Measurements from ENCODE around the gene PLIN1.

PLIN1 gene

DNA sequence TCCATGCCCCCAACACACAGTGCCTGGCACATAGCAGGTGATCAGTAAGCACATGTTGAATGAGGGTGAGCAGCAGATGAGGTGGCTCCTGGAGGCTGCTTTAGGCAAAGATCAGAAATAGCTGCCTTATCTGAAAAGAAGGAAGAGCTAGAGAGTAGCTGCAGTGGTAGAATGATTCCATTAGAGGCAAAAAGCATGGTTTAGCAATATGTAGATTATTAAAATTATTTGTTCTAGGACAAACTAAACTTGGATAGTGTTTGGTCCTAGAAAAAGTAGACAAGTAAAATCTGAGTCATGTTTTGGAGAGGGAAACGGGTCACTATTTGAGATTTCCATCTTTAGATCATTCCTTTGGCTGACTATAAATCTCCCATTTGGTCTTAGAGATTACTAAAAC, 56.0 kb downstream of the PLIN1 start:
- DNase-seq = no peak

GRCh38 chr15:89621547-89621946, 57.6 kb downstream of the PLIN1 start:
- DNase-seq = no peak

DNA sequence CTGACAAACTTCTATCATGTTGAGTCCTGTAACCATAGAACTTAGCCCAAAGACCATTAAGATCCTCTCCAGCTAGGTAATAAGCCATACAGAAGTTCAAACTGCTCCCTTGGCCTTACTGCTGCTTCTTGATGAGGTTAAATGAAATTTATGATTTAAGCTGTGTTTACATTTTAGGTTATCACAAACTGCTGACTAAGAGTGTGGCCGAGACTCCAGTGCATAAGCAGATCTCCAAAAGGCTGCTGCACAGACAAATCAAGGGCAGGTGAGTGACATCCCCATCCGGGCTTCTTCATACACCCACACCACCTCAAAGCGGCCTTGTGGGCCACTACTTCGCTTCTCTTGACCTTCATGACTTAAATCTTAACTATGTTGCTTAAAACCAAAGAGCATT, 62.9 kb downstream of the PLIN1 start:
- DNase-seq = no peak

DNA sequence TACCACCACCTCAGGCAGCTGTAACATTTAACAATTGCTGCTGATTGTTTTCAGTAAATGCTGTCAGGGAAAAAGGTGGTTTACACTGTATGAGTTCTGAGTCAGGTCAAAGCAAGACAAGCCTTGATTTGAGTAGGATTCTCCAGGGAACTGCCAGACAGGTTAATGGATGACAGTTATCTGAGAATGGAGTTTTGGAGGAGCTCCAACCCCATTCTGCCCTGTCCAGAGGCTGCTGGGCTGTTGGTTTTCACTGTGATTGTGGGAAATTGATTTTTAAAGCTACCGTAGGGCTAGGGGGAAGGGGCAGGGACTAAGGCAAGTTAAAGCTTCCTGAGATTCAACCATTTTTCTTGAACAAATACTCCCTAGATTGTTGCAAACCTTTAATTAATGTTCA, 64.0 kb downstream of the PLIN1 start:
- no peak for DNase-seq

Data from CD4-positive, alpha-beta T cell treated with Interferon gamma for 1 hour (primary cell).